Loucy (cell line): Measurements from ENCODE around the gene RELA.

Source experiments
- EZH2phosphoT487 ChIP-seq: fragments of 200-600 bp; IDR thresholded peaks from 2 replicates; pipeline ENCODE4 v1.6.1; 2018; ENCODE audit warnings: antibody characterized with exemption, mild to moderate bottlenecking, moderate library complexity, borderline replicate concordance
- TF ChIP-seq, protein P1 (sequence below): fragments of 200-600 bp; sonication (generic); conservative IDR thresholded peaks from 2 replicates; pipeline ENCODE4 v1.5.1; 2014; ENCODE audit warnings: mild to moderate bottlenecking, antibody characterized with exemption, low read length

DNA sequence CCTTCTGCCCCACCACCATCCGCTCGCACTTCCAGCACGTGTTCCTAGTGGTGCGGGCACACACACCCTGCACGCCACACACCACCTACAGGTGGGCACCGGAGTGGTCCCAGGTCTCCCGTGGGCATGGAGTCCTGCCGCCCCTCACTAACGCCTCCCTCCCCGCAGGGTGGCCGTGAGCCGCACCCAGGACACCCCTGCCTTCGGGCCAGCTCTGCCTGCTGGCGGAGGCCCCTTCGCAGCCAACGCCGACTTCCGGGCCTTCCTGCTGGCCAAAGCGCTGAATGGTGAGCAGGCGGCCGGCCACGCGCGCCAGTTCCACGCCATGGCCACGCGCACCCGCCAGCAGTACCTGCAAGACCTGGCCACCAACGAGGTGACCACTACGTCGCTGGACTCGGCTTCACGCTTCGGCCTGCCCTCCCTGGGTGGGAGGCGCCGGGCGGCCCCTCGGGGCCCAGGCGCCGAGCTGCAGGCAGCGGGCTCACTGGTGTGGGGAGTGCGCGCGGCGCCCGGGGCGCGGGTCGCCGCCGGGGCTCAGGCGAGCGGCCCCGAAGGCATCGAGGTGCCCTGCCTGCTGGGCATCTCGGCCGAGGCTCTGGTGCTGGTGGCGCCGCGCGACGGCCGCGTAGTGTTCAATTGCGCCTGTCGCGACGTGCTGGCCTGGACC lies 16.3 kb downstream of the RELA start:
- no peak for TF ChIP-seq EZH2phosphoT487
- TF ChIP-seq, protein P1, sequence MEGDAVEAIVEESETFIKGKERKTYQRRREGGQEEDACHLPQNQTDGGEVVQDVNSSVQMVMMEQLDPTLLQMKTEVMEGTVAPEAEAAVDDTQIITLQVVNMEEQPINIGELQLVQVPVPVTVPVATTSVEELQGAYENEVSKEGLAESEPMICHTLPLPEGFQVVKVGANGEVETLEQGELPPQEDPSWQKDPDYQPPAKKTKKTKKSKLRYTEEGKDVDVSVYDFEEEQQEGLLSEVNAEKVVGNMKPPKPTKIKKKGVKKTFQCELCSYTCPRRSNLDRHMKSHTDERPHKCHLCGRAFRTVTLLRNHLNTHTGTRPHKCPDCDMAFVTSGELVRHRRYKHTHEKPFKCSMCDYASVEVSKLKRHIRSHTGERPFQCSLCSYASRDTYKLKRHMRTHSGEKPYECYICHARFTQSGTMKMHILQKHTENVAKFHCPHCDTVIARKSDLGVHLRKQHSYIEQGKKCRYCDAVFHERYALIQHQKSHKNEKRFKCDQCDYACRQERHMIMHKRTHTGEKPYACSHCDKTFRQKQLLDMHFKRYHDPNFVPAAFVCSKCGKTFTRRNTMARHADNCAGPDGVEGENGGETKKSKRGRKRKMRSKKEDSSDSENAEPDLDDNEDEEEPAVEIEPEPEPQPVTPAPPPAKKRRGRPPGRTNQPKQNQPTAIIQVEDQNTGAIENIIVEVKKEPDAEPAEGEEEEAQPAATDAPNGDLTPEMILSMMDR: no peak
